Measurements from ENCODE around the gene EGLN1.

DNA sequence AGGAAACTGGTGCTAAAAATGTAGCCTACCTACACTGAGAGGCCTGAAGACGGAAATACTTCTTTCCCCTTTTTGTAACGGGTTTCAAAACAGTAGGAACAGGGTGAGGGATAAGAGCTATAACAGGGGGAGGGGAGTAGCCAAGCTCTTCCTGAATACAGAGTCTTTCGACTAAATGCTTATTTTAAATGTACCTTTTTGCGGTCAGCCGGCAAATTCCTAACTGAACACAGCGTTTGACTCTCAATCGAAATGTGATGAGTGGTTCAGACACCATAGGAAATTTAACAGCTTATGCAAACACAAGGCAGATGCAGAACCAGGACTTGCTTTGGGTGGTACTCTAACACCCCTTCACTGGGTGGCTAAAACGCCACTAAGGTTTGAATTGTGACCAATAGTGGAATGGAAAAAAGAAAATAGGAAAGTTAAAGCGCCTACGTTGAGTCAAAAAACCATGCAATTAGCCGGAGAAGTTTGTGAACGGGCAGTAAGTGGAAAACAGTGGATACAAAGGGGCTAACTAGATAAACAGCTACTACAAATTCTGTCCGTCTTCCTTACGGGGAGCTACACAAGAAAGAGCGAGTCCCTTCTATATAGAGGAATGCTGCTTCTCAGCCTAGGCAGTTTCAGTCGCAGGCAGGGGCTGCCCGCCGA is 1.7 kb downstream of the EGLN1 start:
- TF ChIP-seq CTCF (IDR thresholded peaks at IDR 0.05 in 8 of 11, conservative IDR thresholded peaks at IDR 0.05 in 3 of 11), result no peak
- TF ChIP-seq POLR2A (IDR thresholded peaks at IDR 0.05), result no peak

All from spleen (tissue), 7 donors.